H1 (cell line): ENCODE data around the gene SPATS1.

Source experiments
- CEBPB ChIP-seq: IDR thresholded peaks from 2 replicates; pipeline ENCODE4 v1.6.1; 2012; ENCODE audit warnings: low read depth, low read length
- CTCF ChIP-seq, 3 experiments: IDR thresholded peaks; 1 replicate in 2 of 3; 2 replicates in 1 of 3; pipeline versions ENCODE4 v1.5.1 to v1.6.1; 2011; ENCODE audit warnings: low read length in 3 of 3, mild to moderate bottlenecking in 3 of 3, inconsistent platforms in 2 of 3, low read depth in 1 of 3, moderate library complexity in 1 of 3; ENCODE audit not compliant: insufficient read depth in 1 of 3; ENCODE audit errors: control extremely low read depth in 1 of 3
- EP300 ChIP-seq, 2 experiments: IDR thresholded peaks; 1 replicate in 1 of 2; 2 replicates in 1 of 2; pipeline ENCODE4 v1.6.1; 2011 to 2012; ENCODE audit warnings: low read depth in 2 of 2, low read length in 2 of 2, mild to moderate bottlenecking in 2 of 2, borderline replicate concordance in 1 of 2, inconsistent platforms in 1 of 2, moderate library complexity in 1 of 2
- EZH2 ChIP-seq: fragments of 200-600 bp; sonication (generic); IDR thresholded peaks from 2 replicates; pipeline ENCODE4 v1.7.1; 2012; ENCODE audit warnings: low read depth, mild to moderate bottlenecking, moderate library complexity, low read length, inconsistent platforms; ENCODE audit not compliant: severe bottlenecking
- JUN ChIP-seq: IDR thresholded peaks from 2 replicates; pipeline ENCODE4 v1.6.1; 2011; ENCODE audit warnings: low read depth, mild to moderate bottlenecking, improper control_type of control experiment, low read length
- POLR2AphosphoS5 ChIP-seq: IDR thresholded peaks from 2 replicates; pipeline ENCODE4 v1.6.1; 2011; ENCODE audit warnings: low read depth, low read length
- RBBP5 ChIP-seq: IDR thresholded peaks from 2 replicates; pipeline ENCODE4 v1.7.1; 2012; ENCODE audit warnings: low read depth, mild to moderate bottlenecking, inconsistent platforms, low read length, moderate library complexity, borderline replicate concordance
- SIX5 ChIP-seq: IDR thresholded peaks from 2 replicates; pipeline ENCODE4 v1.6.1; 2011; ENCODE audit warnings: mild to moderate bottlenecking, low read depth, low read length
- SRF ChIP-seq: IDR thresholded peaks from 2 replicates; pipeline ENCODE4 v1.6.1; 2011; ENCODE audit warnings: mild to moderate bottlenecking, low read depth, low read length, moderate library complexity
- TBP ChIP-seq: IDR thresholded peaks from 2 replicates; pipeline ENCODE4 v1.6.1; 2011; ENCODE audit warnings: low read depth, low read length, improper control_type of control experiment
- ZNF274 ChIP-seq: IDR thresholded peaks from 2 replicates; pipeline ENCODE4 v1.7.0; 2012; ENCODE audit warnings: low read length, borderline replicate concordance; ENCODE audit errors: extremely low read depth

- no peak for TF ChIP-seq POLR2AphosphoS5
- TF ChIP-seq JUN, result no peak
- TF ChIP-seq ZNF274, result no peak
- no peak for TF ChIP-seq CTCF (IDR thresholded peaks at IDR 0.05; ENCODE audit: control extremely low read depth in 1 of 3, insufficient read depth in 1 of 3, low read depth in 1 of 3, low read length in 3 of 3)
- no peak for TF ChIP-seq SIX5
- TF ChIP-seq EZH2, result no peak
- no peak for TF ChIP-seq EP300 (IDR thresholded peaks at IDR 0.05; ENCODE audit: borderline replicate concordance in 1 of 2, low read depth in 2 of 2, low read length in 2 of 2)
- TF ChIP-seq SRF, result no peak
- TF ChIP-seq TBP, result no peak
- TF ChIP-seq RBBP5, result no peak
- no peak for TF ChIP-seq CEBPB
These were observed 398 bp upstream of the SPATS1 start for GRCh38 chr6:44342052-44342451.
